WTC11 (cell line): ENCODE data around the gene ITCH. TPM values are rescaled to one million over a fixed set of nuclear protein-coding genes. Genes with fewer than 3 reads are reported as not detected.
"Not testable (repeated sequence)": the region's sequence is repeated elsewhere in the genome, so short reads cannot be mapped to it uniquely, and the experiment has no call there.

Source experiments
- ATAC-seq: fragments of 200-7000 bp; cut with Tn5 transposase; 2 replicates; pipeline ENCODE4 v1.10.0; 2021; ENCODE audit warnings: mild to moderate bottlenecking, moderate library complexity
- CTCF ChIA-PET: fragments of 300-600 bp; sonication (Branson Sonifier 250); formaldehyde crosslinking; loops from one replicate; lab custom pipeline; 2021; ENCODE audit warnings: antibody characterized with exemption; lab: Charles Lee
- POLR2A ChIA-PET: fragments of 350-600 bp; sonication (Branson Sonifier 250); formaldehyde crosslinking; loops from one replicate; lab custom pipeline; 2021; ENCODE audit warnings: antibody characterized with exemption; lab: Charles Lee
- DNase-seq: peaks from one replicate; pipeline ENCODE4 v3.0.0; 2021; ENCODE audit warnings: low spot score
- H3K27ac Mint-ChIP-seq: 2 replicates; pipeline ENCODE4 v1.8.0; 2021; ENCODE audit warnings: mixed read lengths
- H3K27me3 Mint-ChIP-seq: 2 replicates; pipeline ENCODE4 v1.8.0; 2021; ENCODE audit warnings: low read depth, mild to moderate bottlenecking, moderate library complexity, mixed read lengths
- H3K36me3 Mint-ChIP-seq: 2 replicates; pipeline ENCODE4 v1.8.0; 2021; ENCODE audit warnings: mixed read lengths
- H3K4me1 Mint-ChIP-seq: 2 replicates; pipeline ENCODE4 v1.8.0; 2022; ENCODE audit warnings: mixed read lengths
- H3K4me3 Mint-ChIP-seq: 2 replicates; pipeline ENCODE4 v1.8.0; 2021; ENCODE audit warnings: mild to moderate bottlenecking, moderate library complexity, mixed read lengths
- H3K9me3 Mint-ChIP-seq: 2 replicates; pipeline ENCODE4 v1.8.0; 2021; ENCODE audit warnings: mixed read lengths
- ERG ChIP-seq: fragments of 250-450 bp; sonication (Bioruptor Pico); IDR thresholded peaks from 2 replicates; pipeline ENCODE4 v1.8.0; 2021; ENCODE audit warnings: mild to moderate bottlenecking
- KAT7 ChIP-seq: sonication (generic); formaldehyde crosslinking; IDR thresholded peaks from 2 replicates; pipeline ENCODE4 v1.8.1; 2023; ENCODE audit warnings: missing genetic modification reagents, mild to moderate bottlenecking, borderline replicate concordance
- MLX ChIP-seq: sonication (generic); formaldehyde crosslinking; IDR thresholded peaks from 2 replicates; pipeline ENCODE4 v1.8.1; 2023; ENCODE audit warnings: mild to moderate bottlenecking, missing genetic modification reagents, moderate library complexity
- MYBL2 ChIP-seq: sonication (generic); formaldehyde crosslinking; IDR thresholded peaks from 2 replicates; pipeline ENCODE4 v1.8.1; 2023; ENCODE audit warnings: mild to moderate bottlenecking, moderate library complexity, missing genetic modification reagents
- NFATC4 ChIP-seq: fragments of 250-450 bp; sonication (Bioruptor Pico); IDR thresholded peaks from 2 replicates; pipeline ENCODE4 v1.9.0; 2021; ENCODE audit warnings: mild to moderate bottlenecking
- PRRX2 ChIP-seq: fragments of 250-450 bp; sonication (Bioruptor Pico); IDR thresholded peaks from 2 replicates; pipeline ENCODE4 v1.8.0; 2021; ENCODE audit warnings: mild to moderate bottlenecking
- STAT6 ChIP-seq: sonication (generic); formaldehyde crosslinking; conservative IDR thresholded peaks from 2 replicates; pipeline ENCODE4 v1.8.1; 2023; ENCODE audit warnings: mild to moderate bottlenecking, low read depth, missing genetic modification reagents, moderate library complexity
- ZNF263 ChIP-seq: sonication (generic); formaldehyde crosslinking; IDR thresholded peaks from 2 replicates; pipeline ENCODE4 v1.8.1; 2022; ENCODE audit warnings: low read depth, mild to moderate bottlenecking, moderate library complexity, missing genetic modification reagents
- total RNA-seq: library from RNA; stranded (reverse); gene quantifications from 3 replicates; pipeline ENCODE4 v1.2.3, GENCODE V29; 2021
- TF ChIP-seq, protein P1 (sequence below): fragments of 250-450 bp; sonication (Bioruptor Pico); IDR thresholded peaks from 2 replicates; pipeline ENCODE4 v1.9.0; 2021; ENCODE audit warnings: moderate library complexity, mild to moderate bottlenecking, inconsistent platforms, borderline replicate concordance
- TF ChIP-seq, protein P2 (sequence below): fragments of 250-450 bp; sonication (Bioruptor Pico); IDR thresholded peaks from 2 replicates; pipeline ENCODE4 v1.9.0; 2021; ENCODE audit warnings: mild to moderate bottlenecking
- TF ChIP-seq, protein P3 (sequence below): fragments of 250-450 bp; sonication (Bioruptor Pico); conservative IDR thresholded peaks from 2 replicates; pipeline ENCODE4 v1.9.0; 2021; ENCODE audit warnings: mild to moderate bottlenecking
- TF ChIP-seq, protein P4 (sequence below): sonication (generic); formaldehyde crosslinking; IDR thresholded peaks from 2 replicates; pipeline ENCODE4 v1.8.0; 2022; ENCODE audit warnings: mild to moderate bottlenecking, missing genetic modification reagents

ITCH gene
- total RNA-seq, 1 experiment from 2014 or later = 35.8 TPM

GRCh38 chr20:34412453-34412852 is 49.4 kb downstream of the ITCH start:
- DNase-seq = no peak
- H3K4me1 Mint-ChIP-seq = no peaks in the 10 kb centered on the region
- POLR2A ChIA-PET = no interaction called here

GRCh38 chr20:34414525-34414924 is 51.5 kb downstream of the ITCH start:
- CTCF ChIA-PET, H3K27ac Mint-ChIP-seq, H3K27me3 Mint-ChIP-seq, H3K4me1 Mint-ChIP-seq, ATAC-seq, DNase-seq, POLR2A ChIA-PET, H3K4me3 Mint-ChIP-seq, H3K9me3 Mint-ChIP-seq: not testable (repeated sequence)
- peaks cover 28% of the 10 kb centered on the region for H3K36me3 Mint-ChIP-seq

More at GRCh38 chr20:34412453-34412852, 49.4 kb downstream of the ITCH start:
- Mint-ChIP-seq H3K9me3 (no peaks in the 10 kb centered on the region), H3K27me3 (no peaks in the 10 kb centered on the region), H3K27ac (no peak overlapping the region), H3K36me3 (peaks cover 41% of the 10 kb centered on the region), H3K4me3 (no peak overlapping the region)
- no peak for ATAC-seq
- TF ChIP-seq, protein P1, sequence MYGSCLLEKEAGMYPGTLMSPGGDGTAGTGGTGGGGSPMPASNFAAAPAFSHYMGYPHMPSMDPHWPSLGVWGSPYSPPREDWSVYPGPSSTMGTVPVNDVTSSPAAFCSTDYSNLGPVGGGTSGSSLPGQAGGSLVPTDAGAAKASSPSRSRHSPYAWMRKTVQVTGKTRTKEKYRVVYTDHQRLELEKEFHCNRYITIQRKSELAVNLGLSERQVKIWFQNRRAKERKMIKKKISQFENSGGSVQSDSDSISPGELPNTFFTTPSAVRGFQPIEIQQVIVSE (CRISPR knock-in tag) = no peak
- no peak for TF ChIP-seq ZNF263 (CRISPR knock-in tag)
- TF ChIP-seq, protein P2, sequence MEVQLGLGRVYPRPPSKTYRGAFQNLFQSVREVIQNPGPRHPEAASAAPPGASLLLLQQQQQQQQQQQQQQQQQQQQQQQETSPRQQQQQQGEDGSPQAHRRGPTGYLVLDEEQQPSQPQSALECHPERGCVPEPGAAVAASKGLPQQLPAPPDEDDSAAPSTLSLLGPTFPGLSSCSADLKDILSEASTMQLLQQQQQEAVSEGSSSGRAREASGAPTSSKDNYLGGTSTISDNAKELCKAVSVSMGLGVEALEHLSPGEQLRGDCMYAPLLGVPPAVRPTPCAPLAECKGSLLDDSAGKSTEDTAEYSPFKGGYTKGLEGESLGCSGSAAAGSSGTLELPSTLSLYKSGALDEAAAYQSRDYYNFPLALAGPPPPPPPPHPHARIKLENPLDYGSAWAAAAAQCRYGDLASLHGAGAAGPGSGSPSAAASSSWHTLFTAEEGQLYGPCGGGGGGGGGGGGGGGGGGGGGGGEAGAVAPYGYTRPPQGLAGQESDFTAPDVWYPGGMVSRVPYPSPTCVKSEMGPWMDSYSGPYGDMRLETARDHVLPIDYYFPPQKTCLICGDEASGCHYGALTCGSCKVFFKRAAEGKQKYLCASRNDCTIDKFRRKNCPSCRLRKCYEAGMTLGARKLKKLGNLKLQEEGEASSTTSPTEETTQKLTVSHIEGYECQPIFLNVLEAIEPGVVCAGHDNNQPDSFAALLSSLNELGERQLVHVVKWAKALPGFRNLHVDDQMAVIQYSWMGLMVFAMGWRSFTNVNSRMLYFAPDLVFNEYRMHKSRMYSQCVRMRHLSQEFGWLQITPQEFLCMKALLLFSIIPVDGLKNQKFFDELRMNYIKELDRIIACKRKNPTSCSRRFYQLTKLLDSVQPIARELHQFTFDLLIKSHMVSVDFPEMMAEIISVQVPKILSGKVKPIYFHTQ (CRISPR knock-in tag) = no peak
- TF ChIP-seq, protein P3, sequence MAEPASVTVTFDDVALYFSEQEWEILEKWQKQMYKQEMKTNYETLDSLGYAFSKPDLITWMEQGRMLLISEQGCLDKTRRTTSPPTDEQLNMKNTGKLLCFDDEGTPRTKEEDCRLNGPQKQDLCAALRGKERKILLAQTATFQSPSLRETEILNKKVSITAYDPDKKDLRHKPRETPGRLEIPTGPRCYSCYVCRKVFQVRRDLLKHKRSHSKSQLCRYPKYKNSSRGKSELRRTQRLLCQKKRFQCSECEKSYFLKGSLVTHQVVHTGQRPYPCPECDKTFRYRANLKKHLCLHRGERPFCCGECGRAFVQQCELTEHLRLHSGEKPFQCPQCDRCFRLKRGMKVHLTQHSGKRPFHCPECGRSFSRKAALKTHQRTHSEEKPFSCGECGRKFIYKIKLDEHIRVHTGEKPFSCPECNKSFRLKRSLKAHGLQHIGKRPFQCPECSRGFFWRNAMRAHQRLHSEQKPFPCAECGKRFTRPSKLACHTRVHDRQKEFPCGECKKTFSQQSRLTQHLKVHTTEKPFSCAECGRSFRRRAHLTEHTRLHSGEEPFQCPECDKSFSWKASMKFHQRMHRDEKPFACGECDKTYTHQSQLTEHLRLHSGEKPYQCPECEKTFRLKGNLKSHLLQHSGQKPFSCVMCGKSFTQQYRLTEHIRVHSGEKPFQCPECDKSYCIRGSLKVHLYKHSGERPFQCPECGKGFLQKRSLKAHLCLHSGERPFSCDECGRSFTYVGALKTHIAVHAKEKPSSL (CRISPR knock-in tag) = no peak
- TF ChIP-seq, protein P4, sequence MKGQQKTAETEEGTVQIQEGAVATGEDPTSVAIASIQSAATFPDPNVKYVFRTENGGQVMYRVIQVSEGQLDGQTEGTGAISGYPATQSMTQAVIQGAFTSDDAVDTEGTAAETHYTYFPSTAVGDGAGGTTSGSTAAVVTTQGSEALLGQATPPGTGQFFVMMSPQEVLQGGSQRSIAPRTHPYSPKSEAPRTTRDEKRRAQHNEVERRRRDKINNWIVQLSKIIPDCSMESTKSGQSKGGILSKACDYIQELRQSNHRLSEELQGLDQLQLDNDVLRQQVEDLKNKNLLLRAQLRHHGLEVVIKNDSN (CRISPR knock-in tag) = no peak
- no peak for TF ChIP-seq MYBL2 (CRISPR knock-in tag)
- no peak for TF ChIP-seq KAT7 (CRISPR knock-in tag)
- no peak for TF ChIP-seq PRRX2 (CRISPR knock-in tag)
- CTCF ChIA-PET = interaction anchor here (2.9 kb wide), 1 partner anchor 100 kb away, joined by 8 read pairs; no protein-coding TSS in a partner anchor

DNA sequence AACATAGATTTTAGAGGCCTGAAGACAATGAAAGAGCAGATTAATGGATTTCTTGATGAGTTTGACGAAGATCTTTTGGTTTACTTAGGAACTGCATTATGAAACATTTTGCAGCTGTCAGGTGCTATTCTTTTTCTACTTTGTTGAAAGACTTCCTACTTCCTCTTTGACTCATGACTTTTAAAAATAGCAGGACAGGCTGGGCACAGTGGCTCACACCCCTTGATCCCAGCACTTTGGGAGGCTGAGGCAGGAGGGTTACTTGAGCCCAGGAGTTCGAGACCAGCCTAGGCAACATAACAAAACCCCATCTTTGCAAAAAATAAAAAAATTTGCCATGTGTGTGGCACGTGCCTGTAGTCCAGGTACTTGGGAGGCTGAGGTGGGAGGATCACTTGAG is 52.0 kb downstream of the ITCH start:
- ChIA-PET POLR2A (no interaction called here), CTCF (no interaction called here)
- H3K36me3 Mint-ChIP-seq = peaks cover 25% of the 10 kb centered on the region
- no peaks in the 10 kb centered on the region for H3K4me1 Mint-ChIP-seq
- H3K27ac Mint-ChIP-seq = no peak overlapping the region
- ATAC-seq (no peak), DNase-seq (no peak)
- TF ChIP-seq STAT6 (CRISPR knock-in tag) (no peak), MLX (CRISPR knock-in tag) (no peak), ERG (CRISPR knock-in tag) (no peak), NFATC4 (CRISPR knock-in tag) (no peak)
- H3K9me3 Mint-ChIP-seq = no peaks in the 10 kb centered on the region
- no peak overlapping the region for H3K4me3 Mint-ChIP-seq
- no peaks in the 10 kb centered on the region for H3K27me3 Mint-ChIP-seq
